Suprapubic skin (tissue), 4 donors: ENCODE results near the gene RFX8. TPM values are rescaled to one million over a fixed set of nuclear protein-coding genes. Genes with fewer than 3 reads are reported as not detected.

Experiments used
- DNase-seq, 2 donors: peaks; one replicate each; pipeline ENCODE4 v3.0.0-alpha.2; 2019; ENCODE audit warnings: low spot score in 2 of 2
- H3K27ac ChIP-seq: fragments of 200-600 bp; sonication (generic); one replicate; pipeline ENCODE4 v1.5.1; 2019
- H3K27me3 ChIP-seq: fragments of 200-600 bp; sonication (generic); one replicate; pipeline ENCODE4 v1.5.1; 2019
- H3K36me3 ChIP-seq: fragments of 200-600 bp; sonication (generic); one replicate; pipeline ENCODE4 v1.5.1; 2019
- H3K4me1 ChIP-seq: fragments of 200-600 bp; sonication (generic); one replicate; pipeline ENCODE4 v1.5.1; 2019
- H3K4me3 ChIP-seq: fragments of 200-600 bp; sonication (generic); one replicate; pipeline ENCODE4 v1.5.1; 2019; ENCODE audit warnings: mild to moderate bottlenecking
- H3K9me3 ChIP-seq: fragments of 200-600 bp; sonication (generic); one replicate; pipeline ENCODE4 v1.5.1; 2019
- EP300 ChIP-seq: sonication (generic); formaldehyde crosslinking; IDR thresholded peaks from one replicate; pipeline ENCODE4 v1.6.1; 2017; ENCODE audit warnings: antibody characterized with exemption
- POLR2A ChIP-seq, 2 donors: fragments of 450-650 bp; IDR thresholded peaks; one replicate each; pipeline ENCODE4 v1.6.1; 2017; ENCODE audit warnings: antibody characterized with exemption in 2 of 2, mild to moderate bottlenecking in 2 of 2, moderate library complexity in 2 of 2
- POLR2AphosphoS5 ChIP-seq, 3 donors: sonication (generic); formaldehyde crosslinking; IDR thresholded peaks; one replicate each; pipeline ENCODE4 v1.6.1; 2017; ENCODE audit warnings: antibody characterized with exemption in 3 of 3
- WGBS: methylation state at CpG from one replicate; pipeline ENCODE4 v1.1.5; 2018; 5-methylcytosine and 5-hydroxymethylcytosine counted together
- total RNA-seq, 4 donors: library from RNA; depleted of rRNA; stranded (reverse); fragments of >200 nt; gene quantifications; one replicate each; pipeline ENCODE4 v1.1.0, GENCODE V29; 2016
- TF ChIP-seq, protein P1 (sequence below), 2 donors: fragments of 200-600 bp in 1 of 2; fragments of 450-650 bp in 1 of 2; sonication (generic) in 1 of 2; IDR thresholded peaks; one replicate each; pipeline ENCODE4 v1.5.1; 2016 to 2019; ENCODE audit warnings: antibody characterized with exemption in 2 of 2, mild to moderate bottlenecking in 1 of 2, moderate library complexity in 1 of 2

RFX8 gene
- total RNA-seq, 4 donors from 2014 or later: 0.70 TPM; not detected in 3

DNA sequence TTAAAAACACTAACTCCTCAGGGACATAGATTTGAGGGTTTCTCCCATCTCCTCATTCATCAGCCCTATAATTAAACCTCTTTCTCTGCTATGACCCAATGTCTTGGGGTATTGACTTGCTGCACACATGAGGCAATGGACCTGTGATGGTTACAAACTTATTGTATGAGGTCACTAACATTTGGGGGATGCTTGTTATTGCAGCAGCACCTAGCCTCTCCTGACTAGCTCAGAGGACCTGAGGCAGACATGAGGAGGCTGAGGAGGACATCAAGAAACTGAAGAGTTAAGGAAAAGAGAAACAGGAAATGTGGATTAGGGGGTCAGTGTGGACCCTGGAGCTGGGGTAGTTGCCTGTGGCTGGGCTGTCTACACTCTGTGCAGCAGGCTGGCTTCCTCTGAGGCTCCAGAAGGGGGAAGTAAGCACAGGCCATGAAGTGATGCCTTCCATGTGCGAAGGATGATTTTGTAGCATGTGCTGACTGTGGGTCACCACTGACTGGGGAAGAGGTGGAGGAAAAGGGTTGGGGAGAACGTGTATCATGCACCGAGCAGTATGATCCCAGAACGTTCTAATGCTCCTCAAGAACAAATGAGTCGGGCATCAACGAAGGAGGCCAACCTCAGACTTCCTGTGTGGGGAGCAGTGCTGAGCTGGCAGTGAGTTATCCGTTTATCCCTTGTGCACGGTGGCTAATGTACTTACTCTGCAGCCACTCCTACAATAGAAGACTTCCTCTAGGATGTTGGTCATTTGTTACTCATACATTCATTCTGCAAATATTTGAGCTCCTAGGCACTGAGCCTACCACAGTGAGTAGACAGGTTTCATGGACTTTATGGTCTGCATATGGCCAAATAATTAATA is 42.1 kb upstream of the RFX8 start:
- TF ChIP-seq, protein P1, sequence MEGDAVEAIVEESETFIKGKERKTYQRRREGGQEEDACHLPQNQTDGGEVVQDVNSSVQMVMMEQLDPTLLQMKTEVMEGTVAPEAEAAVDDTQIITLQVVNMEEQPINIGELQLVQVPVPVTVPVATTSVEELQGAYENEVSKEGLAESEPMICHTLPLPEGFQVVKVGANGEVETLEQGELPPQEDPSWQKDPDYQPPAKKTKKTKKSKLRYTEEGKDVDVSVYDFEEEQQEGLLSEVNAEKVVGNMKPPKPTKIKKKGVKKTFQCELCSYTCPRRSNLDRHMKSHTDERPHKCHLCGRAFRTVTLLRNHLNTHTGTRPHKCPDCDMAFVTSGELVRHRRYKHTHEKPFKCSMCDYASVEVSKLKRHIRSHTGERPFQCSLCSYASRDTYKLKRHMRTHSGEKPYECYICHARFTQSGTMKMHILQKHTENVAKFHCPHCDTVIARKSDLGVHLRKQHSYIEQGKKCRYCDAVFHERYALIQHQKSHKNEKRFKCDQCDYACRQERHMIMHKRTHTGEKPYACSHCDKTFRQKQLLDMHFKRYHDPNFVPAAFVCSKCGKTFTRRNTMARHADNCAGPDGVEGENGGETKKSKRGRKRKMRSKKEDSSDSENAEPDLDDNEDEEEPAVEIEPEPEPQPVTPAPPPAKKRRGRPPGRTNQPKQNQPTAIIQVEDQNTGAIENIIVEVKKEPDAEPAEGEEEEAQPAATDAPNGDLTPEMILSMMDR (IDR thresholded peaks at IDR 0.05): no peak
- no peak for TF ChIP-seq EP300
- TF ChIP-seq POLR2AphosphoS5 (IDR thresholded peaks at IDR 0.05): no peak
- TF ChIP-seq POLR2A (IDR thresholded peaks at IDR 0.05): no peak
- H3K36me3 ChIP-seq: no peaks in the 10 kb centered on the region
- H3K9me3 ChIP-seq: no peaks in the 10 kb centered on the region
- no peak overlapping the region for H3K27ac ChIP-seq
- 68% methylated on average over 8 of the region's 8 CpGs for WGBS
- no peak overlapping the region for H3K4me3 ChIP-seq
- peaks cover 13% of the 10 kb centered on the region for H3K4me1 ChIP-seq
- DNase-seq: no peak
- no peaks in the 10 kb centered on the region for H3K27me3 ChIP-seq

DNA sequence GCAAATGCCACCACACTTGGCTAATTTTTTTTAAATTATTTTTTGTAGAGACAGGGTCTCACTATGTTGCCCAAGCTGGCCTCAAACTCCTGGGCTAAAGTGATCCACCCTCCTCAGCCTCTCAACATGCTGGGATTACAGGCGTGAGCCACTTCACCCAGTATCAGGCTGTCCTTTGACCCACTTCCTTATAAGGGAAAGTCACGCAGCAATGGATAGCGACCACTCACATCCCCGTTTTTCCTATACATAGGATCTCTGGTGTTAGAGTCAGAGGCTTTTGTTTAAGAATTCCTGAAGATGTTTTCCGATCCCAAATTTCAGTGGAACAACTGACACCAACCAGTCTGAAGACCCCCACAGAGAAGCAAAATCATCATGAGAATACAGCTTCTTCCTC is 41.4 kb upstream of the RFX8 start:
- TF ChIP-seq POLR2A (IDR thresholded peaks at IDR 0.05) (no peak), POLR2AphosphoS5 (IDR thresholded peaks at IDR 0.05) (no peak)
- no peaks in the 10 kb centered on the region for H3K9me3 ChIP-seq
- peaks cover 13% of the 10 kb centered on the region for H3K4me1 ChIP-seq
- H3K4me3 ChIP-seq: no peak overlapping the region
- no peak overlapping the region for H3K27ac ChIP-seq
- H3K27me3 ChIP-seq: no peaks in the 10 kb centered on the region
- no peak for DNase-seq
- 97% methylated on average over 5 of the region's 5 CpGs for WGBS
- no peaks in the 10 kb centered on the region for H3K36me3 ChIP-seq

GRCh38 chr2:101515477-101515876 is 40.6 kb upstream of the RFX8 start:
- H3K4me3 ChIP-seq: no peak overlapping the region
- H3K36me3 ChIP-seq: no peaks in the 10 kb centered on the region
- H3K27ac ChIP-seq: no peak overlapping the region
- H3K4me1 ChIP-seq: peaks cover 13% of the 10 kb centered on the region
- no peak for DNase-seq
- TF ChIP-seq POLR2A (IDR thresholded peaks at IDR 0.05): no peak
- WGBS: 32% methylated on average over 5 of the region's 5 CpGs
- no peaks in the 10 kb centered on the region for H3K9me3 ChIP-seq
- H3K27me3 ChIP-seq: no peaks in the 10 kb centered on the region

DNA sequence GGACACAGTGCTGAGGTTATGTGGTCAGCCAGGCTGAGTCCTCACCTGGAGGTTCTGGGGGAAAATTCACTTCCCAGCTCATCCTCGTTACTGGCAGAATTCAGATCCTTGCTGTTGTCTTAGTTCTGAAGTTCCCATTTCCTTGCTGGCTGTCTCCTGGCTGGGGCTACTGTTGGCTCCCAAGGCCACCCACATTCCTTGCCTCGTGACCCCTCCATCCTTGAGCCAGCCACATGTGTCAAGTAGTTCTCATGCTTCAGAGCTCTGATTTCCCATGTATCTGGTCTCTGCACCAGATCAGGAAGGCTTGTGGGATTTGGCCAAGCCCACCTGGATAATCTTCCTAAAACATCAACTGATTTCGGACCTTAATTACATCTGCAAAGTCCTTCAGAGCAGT is 38.1 kb upstream of the RFX8 start:
- H3K36me3 ChIP-seq: no peaks in the 10 kb centered on the region
- 95% methylated on average over 3 of the region's 3 CpGs for WGBS
- no peak overlapping the region for H3K4me3 ChIP-seq
- TF ChIP-seq POLR2A (IDR thresholded peaks at IDR 0.05) (no peak), EP300 (no peak), POLR2AphosphoS5 (IDR thresholded peaks at IDR 0.05) (no peak)
- TF ChIP-seq, protein P1 (IDR thresholded peaks at IDR 0.05): no peak
- H3K27me3 ChIP-seq: no peaks in the 10 kb centered on the region
- DNase-seq: no peak
- H3K27ac ChIP-seq: no peak overlapping the region
- peaks cover 4% of the 10 kb centered on the region for H3K4me1 ChIP-seq
- no peaks in the 10 kb centered on the region for H3K9me3 ChIP-seq

DNA sequence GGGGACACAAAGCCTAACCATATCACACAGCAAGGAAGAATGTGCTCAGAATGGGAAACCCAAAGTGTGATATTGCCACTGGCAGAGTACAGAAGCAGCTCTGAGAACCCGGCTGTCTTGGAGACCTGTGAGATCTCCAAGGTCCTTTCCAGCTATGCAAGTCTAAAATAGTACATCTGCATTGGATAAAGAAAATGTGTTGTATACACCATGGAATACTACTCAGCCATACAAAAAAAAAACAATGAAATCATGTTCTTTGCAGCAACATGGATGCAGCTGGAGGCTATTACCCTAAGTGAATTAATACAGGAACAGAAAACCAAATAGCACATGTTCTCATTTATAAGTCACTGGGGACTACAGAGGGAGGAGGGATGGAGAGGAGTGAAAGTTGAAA is 36.5 kb upstream of the RFX8 start:
- TF ChIP-seq POLR2AphosphoS5 (IDR thresholded peaks at IDR 0.05): no peak
- TF ChIP-seq EP300: no peak
- TF ChIP-seq, protein P1 (IDR thresholded peaks at IDR 0.05): no peak
- TF ChIP-seq POLR2A (IDR thresholded peaks at IDR 0.05): no peak
- H3K4me3 ChIP-seq: no peak overlapping the region
- H3K36me3 ChIP-seq: no peaks in the 10 kb centered on the region
- 52% methylated on average over 1 of the region's 1 CpG for WGBS
- H3K27ac ChIP-seq: no peak overlapping the region
- no peaks in the 10 kb centered on the region for H3K27me3 ChIP-seq
- no peaks in the 10 kb centered on the region for H3K9me3 ChIP-seq
- no peak for DNase-seq
- peaks cover 4% of the 10 kb centered on the region for H3K4me1 ChIP-seq

DNA sequence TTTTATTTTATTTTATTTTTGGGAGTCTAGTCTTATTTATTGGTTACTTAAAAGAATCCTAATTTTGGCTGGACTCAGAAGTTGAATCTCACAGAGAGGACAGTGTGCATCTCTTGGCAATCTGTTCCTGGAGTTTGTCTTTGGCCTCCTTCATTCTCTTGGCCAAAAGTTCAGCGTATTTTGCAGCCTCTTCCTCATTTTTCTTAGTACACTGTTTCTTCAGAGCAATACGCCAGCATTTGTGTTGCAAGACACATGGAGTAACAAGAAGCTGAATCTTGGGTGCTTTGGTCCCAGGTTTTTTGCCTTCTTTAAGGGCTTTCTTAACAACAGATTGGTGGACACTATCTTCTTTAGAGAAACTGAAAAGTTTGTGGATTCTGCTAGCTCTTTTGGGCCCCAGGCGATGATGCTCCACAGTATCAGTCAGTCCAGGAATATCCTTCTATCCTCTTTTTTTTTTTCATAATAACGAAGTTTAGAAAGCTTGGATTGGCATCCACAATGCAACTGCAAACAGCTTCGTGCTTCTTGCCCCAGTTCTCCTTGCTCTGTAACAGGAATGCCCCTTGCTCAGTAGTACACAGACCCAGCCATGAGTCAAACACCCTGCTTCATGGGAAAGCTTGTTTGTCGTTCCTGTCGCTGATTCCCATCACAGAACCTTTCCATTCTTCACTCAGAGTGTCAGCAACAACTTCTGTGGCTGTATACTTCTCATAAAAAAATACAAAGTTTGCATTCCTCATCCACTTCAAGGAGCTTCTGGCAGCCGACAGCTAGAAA is 34.8 kb upstream of the RFX8 start:
- no peak overlapping the region for H3K27ac ChIP-seq
- no peak for DNase-seq

More for the DNA sequence above, 34.8 kb upstream of the RFX8 start:
- Histone ChIP-seq H3K36me3 (no peaks in the 10 kb centered on the region), H3K4me1 (no peaks in the 10 kb centered on the region), H3K4me3 (no peak overlapping the region), H3K27me3 (no peaks in the 10 kb centered on the region), H3K9me3 (no peaks in the 10 kb centered on the region)
- TF ChIP-seq POLR2A (IDR thresholded peaks at IDR 0.05): no peak
- TF ChIP-seq, protein P1 (IDR thresholded peaks at IDR 0.05): no peak
- no peak for TF ChIP-seq EP300
- TF ChIP-seq POLR2AphosphoS5 (IDR thresholded peaks at IDR 0.05): peak in 1 of 3 donors; percentile 70
- WGBS: 72% methylated on average over 8 of the region's 8 CpGs
